Activated CD8-positive, alpha-beta memory T cell treated with anti-CD3 and anti-CD28 coated beads, Interleukin-2, amount 50 U/mL, for 1 hour (primary cell): ENCODE data around the gene PDE9A.
"Not testable (repeated sequence)": the region's sequence is repeated elsewhere in the genome, so short reads cannot be mapped to it uniquely, and the experiment has no call there.

Experiments used
- DNase-seq: peaks from one replicate; pipeline ENCODE4 v3.0.0-alpha.2; 2020; ENCODE audit errors: extremely low read depth

The PDE9A gene

DNA sequence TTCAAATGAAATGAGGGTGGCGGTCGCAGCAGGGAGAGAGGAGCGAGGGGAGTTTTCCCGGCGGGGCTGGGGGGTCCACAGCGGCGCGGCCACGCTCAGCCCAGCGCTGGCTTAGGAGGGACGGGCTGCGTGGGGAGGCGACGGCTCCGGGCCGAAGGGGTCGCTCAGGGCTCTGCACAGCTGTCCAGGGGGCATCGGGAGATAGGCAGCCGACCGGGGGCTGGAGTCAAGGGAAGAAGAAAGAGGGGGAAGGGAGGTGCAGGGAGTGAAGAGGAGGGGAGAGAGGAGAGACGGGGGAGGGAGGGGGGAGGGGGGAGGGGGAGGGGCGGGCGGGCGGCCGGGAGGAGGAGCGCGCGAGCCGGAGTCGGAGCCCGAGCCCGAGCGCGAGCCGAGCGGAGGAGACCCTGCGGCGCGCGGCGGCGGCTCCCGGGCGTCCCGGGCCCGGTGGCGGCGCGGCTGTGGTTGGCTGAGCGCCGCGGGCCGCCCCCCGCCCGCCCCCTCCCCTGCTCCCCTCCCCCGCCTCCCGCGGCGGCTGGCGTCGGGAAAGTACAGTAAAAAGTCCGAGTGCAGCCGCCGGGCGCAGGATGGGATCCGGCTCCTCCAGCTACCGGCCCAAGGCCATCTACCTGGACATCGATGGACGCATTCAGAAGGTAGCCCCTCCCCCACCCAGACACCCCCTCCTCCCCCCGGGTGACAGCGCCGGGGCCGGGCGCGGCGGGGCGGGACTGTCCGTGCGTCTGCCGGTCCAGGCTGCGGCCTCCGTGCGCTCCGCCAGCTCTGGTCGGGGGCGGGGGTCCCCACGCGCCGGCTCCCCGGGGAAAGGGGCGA is at the start of gene PDE9A:
TSS of gene PDE9A (plus strand) at position 391 of the 831 bp plus-strand sequence. CDS start at position 585, 194 bp downstream.
- DNase-seq: no peak

DNA sequence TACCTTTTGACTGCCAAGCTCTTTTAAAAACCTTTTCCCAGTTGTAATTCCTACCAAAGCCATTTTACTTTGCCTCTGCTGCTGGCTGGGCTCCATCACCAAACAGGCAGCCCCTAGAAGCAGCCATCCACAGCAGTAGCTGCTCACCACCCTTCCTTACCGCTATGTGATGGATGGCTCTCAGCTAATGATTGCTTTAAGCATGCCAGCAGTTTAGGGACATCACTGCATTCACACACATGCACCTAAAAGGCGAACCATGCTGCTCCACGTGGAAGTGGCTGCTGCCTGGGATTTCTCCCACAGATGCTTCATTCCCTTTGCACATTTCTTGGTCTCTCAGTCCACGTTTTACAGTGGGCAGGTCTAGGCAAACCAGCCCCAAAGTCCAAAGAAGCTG is 46.3 kb upstream of the PDE9A start:
- DNase-seq: no peak

DNA sequence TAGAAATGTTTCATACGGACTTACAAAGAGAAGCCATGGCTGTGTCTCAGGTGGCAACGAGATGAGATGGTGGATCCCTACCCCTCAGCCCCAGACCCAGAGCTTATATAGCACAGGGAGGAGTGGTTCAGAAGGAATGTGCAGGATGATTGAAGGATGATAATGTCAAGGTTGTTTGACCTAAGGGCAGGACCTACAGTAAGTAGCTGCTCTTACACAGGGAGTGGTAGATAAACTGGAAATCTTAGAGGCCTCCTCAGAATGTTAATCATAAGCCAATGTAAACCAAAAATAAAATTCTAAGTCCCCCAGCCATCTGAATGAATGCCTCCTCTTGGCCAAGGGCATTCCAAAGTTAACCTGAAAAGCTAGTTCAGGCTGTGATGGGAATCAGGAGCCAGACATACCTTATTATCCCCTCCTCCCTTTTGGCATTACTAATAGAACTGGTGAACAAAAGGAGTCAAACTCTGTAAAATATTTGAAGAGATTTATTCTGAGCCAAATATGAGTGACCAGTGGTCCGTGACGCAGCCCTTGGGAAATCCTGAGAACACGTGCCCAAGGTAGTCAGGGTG is 45.8 kb upstream of the PDE9A start:
- no peak for DNase-seq

- no peak for DNase-seq
Measured at GRCh38 chr21:42608446-42608845, 45.0 kb upstream of the PDE9A start.

DNA sequence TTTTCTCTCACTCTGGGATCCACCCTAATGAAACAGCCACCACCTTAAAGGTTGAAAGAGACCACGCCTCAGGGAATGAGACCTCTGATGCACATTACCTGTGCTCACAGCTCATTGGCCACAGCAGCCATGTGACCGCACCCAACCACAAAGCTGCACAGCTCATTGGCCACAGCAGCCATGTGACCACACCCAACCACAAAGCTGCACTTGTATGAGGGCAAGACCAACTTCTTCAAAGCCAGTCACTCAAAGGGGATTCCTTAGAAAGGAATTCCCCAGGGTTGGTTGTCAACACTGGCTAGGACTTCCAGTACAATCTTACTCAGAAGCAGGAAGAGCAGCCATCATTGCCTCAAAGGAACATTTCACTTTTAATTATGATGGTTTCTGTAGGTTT is 43.6 kb upstream of the PDE9A start:
- DNase-seq: no peak

- DNase-seq: no peak
Measured at GRCh38 chr21:42611852-42612251, 41.6 kb upstream of the PDE9A start.

DNA sequence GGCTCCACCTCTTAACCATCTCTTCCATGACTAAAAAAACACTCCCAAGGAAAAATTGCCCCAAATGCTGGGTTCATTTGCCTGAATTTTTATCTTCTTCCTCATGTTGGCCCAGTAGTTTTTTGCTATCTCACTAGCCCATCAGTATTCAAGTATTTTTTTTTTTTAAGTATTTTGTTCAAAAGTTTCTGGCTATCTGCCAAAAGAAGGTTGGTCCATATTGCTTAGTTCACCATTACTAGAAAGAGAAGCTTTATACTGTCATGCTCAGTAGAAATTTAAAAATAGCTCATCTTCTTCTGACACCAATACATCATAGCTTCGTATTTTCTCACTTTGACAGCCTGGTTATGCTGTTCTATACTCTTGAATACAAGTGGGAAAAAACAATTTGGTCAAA is 41.0 kb upstream of the PDE9A start:
- no peak for DNase-seq

- DNase-seq: no peak
Measured at GRCh38 chr21:42613756-42614155, 39.7 kb upstream of the PDE9A start.

- no peak for DNase-seq
Measured at GRCh38 chr21:42614396-42614795, 39.0 kb upstream of the PDE9A start.

DNA sequence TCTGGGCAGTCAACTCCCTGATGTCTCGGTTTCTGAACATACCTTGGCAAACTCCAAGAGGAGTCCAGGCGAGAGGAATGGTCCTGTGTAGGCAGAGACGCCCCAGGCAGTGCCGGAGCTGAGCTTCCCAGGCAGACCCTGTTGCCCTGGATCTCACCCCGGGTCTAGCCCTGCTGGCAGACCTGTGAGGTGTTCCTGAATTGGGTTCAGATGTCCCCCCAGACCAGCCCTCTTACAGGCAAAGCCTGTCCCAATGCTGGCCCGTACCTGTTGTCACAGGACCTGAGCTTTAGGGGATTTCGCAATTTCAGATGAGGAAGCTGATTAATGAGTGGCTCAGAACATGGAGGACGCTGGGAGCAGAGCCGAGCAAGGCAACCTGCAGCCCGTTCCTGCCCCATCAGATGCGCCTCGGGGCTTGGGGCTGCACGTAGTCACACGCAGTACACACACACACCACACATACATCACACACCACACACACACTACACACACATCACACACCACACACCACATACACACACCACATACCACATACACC is 38.5 kb upstream of the PDE9A start:
- no peak for DNase-seq

DNA sequence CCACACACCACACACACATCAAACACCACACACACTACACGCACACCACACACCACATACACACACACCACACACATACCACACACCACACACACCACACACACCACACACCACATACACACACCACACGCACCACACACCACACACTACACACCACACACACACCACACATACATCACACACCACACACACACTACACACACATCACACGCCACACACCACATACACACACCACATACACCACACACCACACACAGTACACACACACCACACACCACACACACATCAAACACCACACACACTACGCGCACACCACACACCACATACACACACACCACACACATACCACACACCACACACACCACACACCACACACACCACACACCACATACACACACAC is 38.0 kb upstream of the PDE9A start:
- not testable (repeated sequence) for DNase-seq

DNA sequence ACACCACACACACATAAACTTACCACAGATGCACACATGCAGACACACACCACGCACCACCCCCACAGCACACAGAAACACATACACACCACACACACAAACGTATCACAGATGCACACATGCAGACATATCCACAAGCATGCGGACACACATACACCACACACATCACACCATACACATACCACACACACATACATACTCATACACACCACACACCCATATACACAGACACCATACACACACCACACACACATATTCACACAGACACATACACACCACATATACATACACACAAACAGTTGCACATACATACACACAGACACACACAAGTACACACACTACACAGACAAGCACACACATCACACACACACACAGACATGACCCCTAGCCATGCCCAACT is 37.5 kb upstream of the PDE9A start:
- DNase-seq: no peak

DNA sequence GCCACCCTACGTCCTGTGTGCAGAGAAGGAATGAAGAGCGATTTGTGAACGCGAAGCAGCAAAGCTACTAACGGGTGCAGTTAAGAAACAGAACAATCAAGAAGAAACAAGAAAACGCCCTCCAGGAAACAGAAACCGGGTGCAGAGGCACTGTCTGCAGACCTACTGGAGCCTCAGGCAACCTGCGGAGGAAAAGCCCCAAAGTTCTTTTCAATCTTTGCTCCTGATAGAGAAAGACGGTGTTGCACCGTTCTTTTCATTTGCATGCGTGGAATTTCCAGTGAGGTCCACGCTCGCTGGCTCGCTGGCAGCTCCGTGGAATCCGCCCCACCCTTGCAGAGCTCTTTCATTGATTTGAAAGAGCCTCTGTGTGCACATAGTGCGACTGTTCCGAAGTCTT is 37.0 kb upstream of the PDE9A start:
- DNase-seq: no peak

DNA sequence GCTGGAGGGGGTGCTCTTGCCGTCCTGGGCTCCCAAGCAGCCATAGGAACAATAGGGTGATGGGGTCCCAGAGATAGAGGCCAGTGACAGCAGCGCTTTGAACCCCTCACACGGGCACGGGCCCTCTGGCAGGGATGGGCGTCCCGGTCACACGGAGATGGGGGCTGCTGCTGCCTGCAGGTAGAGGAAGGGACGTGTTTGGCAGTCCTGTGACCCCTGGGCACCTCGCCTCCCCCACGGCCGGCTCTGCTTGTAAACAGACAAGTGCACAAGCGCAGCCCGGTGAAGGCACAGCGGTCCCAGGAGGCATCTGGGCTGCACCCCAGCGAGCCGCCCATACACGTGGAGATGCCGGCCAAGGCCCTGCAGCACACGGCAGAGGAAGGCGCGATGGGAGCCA is 36.5 kb upstream of the PDE9A start:
- DNase-seq: no peak

DNA sequence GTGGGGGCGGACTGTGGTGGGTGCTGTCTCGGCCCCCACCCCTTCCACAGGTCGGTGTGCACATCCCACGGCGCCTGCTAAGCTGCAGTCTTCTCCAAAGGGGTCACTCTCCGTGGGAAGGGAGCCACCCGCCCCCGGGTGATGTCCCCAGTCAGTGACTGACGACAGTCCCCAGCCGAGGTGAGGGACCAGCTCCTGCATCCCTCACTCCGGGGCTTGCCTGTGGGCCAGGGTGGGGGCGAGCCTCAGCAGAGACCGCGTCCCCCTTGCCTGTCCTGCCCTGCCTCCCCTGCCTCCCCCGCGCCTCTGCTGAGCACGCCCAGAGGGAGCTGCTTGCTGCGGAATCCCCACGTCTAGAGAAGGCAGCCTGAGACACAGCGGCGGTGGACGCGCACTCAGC is 35.9 kb upstream of the PDE9A start:
- no peak for DNase-seq

- no peak for DNase-seq
Measured at GRCh38 chr21:42618707-42619102, 34.7 kb upstream of the PDE9A start.

GRCh38 chr21:42619166-42619565 is 34.3 kb upstream of the PDE9A start:
- no peak for DNase-seq

- DNase-seq: no peak
Measured at GRCh38 chr21:42619841-42620240, 33.6 kb upstream of the PDE9A start.

GRCh38 chr21:42621166-42621818 is 32.1 kb upstream of the PDE9A start:
- no peak for DNase-seq

DNA sequence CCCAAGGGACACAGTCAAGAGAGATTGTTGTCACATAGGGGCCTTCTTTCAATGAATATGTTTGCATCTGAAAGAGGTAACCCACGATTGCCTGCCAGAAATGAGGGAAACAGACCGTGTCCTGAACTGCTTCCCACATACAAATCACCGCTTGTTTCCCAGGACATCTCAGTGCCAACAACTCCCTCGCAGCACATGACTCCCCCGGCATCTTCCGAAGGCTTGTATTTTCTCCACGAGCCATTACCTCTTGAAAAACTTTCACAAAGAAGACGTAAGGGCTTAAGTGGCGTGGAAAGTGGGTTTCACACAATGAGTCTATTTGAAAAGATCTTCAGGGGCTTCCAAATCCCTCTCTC is 31.6 kb upstream of the PDE9A start:
- DNase-seq: no peak

DNA sequence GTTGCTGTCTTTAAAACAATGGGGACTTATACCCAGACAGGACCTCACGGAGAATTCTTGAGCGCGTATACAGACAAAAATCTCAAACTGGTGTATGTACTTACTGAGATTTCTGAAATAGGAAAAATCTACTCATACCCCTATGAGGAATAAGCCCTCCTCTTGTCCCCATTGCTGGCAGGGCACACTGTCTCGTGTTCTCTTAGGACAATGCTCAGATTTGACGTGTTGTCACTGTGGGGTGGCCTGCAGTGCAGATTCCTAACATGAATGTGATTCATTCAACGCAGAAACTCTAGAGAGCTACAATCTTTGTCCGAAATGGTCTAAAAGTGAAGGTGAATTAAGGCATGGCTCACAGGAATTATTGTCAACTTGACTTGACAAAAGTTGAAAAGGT is 31.1 kb upstream of the PDE9A start:
- no peak for DNase-seq

DNA sequence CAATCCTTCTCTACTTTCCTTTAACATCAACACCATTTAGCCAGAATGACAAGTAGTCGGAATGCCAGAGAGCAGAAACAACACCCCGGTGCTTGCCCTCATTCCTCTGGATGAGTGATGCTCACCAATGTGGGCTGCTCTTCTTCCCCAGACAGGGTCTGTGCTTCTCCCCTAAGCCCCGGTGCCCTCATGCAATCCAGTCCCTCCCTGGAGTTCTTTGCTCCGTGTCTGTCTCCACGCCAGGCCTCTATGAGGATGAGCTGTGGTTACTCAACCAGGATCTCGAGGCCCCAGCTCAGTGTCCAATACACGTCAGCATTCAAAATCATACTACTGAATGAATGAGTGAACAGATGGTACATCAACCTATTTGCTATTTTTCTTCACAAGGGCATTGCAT is 29.7 kb upstream of the PDE9A start:
- DNase-seq: no peak
